HepG2 (cell line): ENCODE measurements around the gene GNG12.

Source experiments
- CTCF ChIP-seq: sonication (generic); formaldehyde crosslinking; IDR thresholded peaks from 2 replicates; pipeline ENCODE4 v1.5.0; 2020; ENCODE audit warnings: mild to moderate bottlenecking, missing genetic modification reagents, moderate library complexity
- HHEX ChIP-seq: IDR thresholded peaks from 2 replicates; pipeline ENCODE4 v1.6.1; 2016; ENCODE audit warnings: control low read depth
- KAT8 ChIP-seq: IDR thresholded peaks from 2 replicates; pipeline ENCODE4 v1.6.1; 2016; ENCODE audit warnings: missing genetic modification reagents, missing compliant biosample characterization
- MAX ChIP-seq: IDR thresholded peaks from 2 replicates; pipeline ENCODE4 v1.6.1; 2012; ENCODE audit warnings: inconsistent platforms
- PLSCR1 ChIP-seq: sonication (generic); formaldehyde crosslinking; IDR thresholded peaks from 2 replicates; pipeline ENCODE4 v1.5.0; 2020; ENCODE audit warnings: missing genetic modification reagents, mild to moderate bottlenecking, borderline replicate concordance
- POLR2AphosphoS5 ChIP-seq: IDR thresholded peaks from 2 replicates; pipeline ENCODE4 v1.6.1; 2012; ENCODE audit warnings: low read depth, low read length
- PRDM10 ChIP-seq: sonication (generic); formaldehyde crosslinking; IDR thresholded peaks from 2 replicates; pipeline ENCODE4 v1.4.0; 2020; ENCODE audit warnings: low read depth, missing genetic modification reagents
- SOX13 ChIP-seq, 3 experiments: fragments of 450-650 bp in 1 of 3; sonication (generic) in 1 of 3; formaldehyde crosslinking in 1 of 3; IDR thresholded peaks in 2 of 3; conservative IDR thresholded peaks in 1 of 3; 2 replicates each; pipeline versions ENCODE4 v1.5.0 to v1.6.1; 2016 to 2020; ENCODE audit warnings: antibody characterized with exemption in 1 of 3, mild to moderate bottlenecking in 1 of 3, missing compliant biosample characterization in 1 of 3, missing genetic modification reagents in 1 of 3, moderate library complexity in 1 of 3
- SUZ12 ChIP-seq: fragments of 150-350 bp; IDR thresholded peaks from 2 replicates; pipeline ENCODE4 v1.6.1; 2014; ENCODE audit warnings: low read depth, low read length
- ZNF280B ChIP-seq: sonication (generic); formaldehyde crosslinking; IDR thresholded peaks from 2 replicates; pipeline ENCODE4 v1.5.0; 2020; ENCODE audit warnings: missing genetic modification reagents, mild to moderate bottlenecking, borderline replicate concordance
- ZNF782 ChIP-seq: sonication (generic); formaldehyde crosslinking; IDR thresholded peaks from 2 replicates; pipeline ENCODE4 v1.4.0; 2020; ENCODE audit warnings: missing genetic modification reagents, mild to moderate bottlenecking, borderline replicate concordance

GRCh38 chr1:67716800-67717199, 116.5 kb downstream of the GNG12 start:
- TF ChIP-seq SUZ12 (no peak), HHEX (no peak), SOX13 (IDR thresholded peaks at IDR 0.05) (no peak), SOX13 (CRISPR knock-in tag; conservative IDR thresholded peaks at IDR 0.05 in 1 of 2, IDR thresholded peaks at IDR 0.05 in 1 of 2) (no peak), PRDM10 (CRISPR knock-in tag) (no peak), POLR2AphosphoS5 (no peak), MAX (no peak), PLSCR1 (CRISPR knock-in tag) (no peak), ZNF280B (CRISPR knock-in tag) (no peak), CTCF (CRISPR knock-in tag) (no peak), ZNF782 (no peak), KAT8 (CRISPR knock-in tag) (no peak)
